Measurements from ENCODE around the gene ANXA4.
"Not testable (repeated sequence)": the region's sequence is repeated elsewhere in the genome, so short reads cannot be mapped to it uniquely, and the experiment has no call there.

ANXA4 gene

GRCh38 chr2:69774258-69774983 lies 32.5 kb downstream of the ANXA4 start:
- H3K4me1 ChIP-seq (ENCODE audit: control insufficient read depth, insufficient read depth, low read length), result peaks cover 26% of the 10 kb centered on the region

GRCh38 chr2:69774984-69775982 lies 33.3 kb downstream of the ANXA4 start:
- no peaks in the 10 kb centered on the region for H3K27me3 ChIP-seq (ENCODE audit: control insufficient read depth, insufficient read depth, low read length)
- no peaks in the 10 kb centered on the region for H3K36me3 ChIP-seq (ENCODE audit: control insufficient read depth, insufficient read depth, low read length)
- H3K4me1 ChIP-seq (ENCODE audit: control insufficient read depth, insufficient read depth, low read length), result peaks cover 25% of the 10 kb centered on the region
- no peaks in the 10 kb centered on the region for H3K9me3 ChIP-seq (ENCODE audit: control insufficient read depth, insufficient read depth, low read length)
- no peak overlapping the region for H3K9ac ChIP-seq (ENCODE audit: low read depth, low read length)
- H3K4me3 ChIP-seq (ENCODE audit: low read depth, low read length), result no peak overlapping the region

More at GRCh38 chr2:69774258-69774983, 32.5 kb downstream of the ANXA4 start:
- not testable (repeated sequence) for H3K9me3 ChIP-seq (ENCODE audit: control insufficient read depth, insufficient read depth, low read length); H3K9ac ChIP-seq (ENCODE audit: low read depth, low read length); H3K4me3 ChIP-seq (ENCODE audit: low read depth, low read length); H3K27me3 ChIP-seq (ENCODE audit: control insufficient read depth, insufficient read depth, low read length); H3K36me3 ChIP-seq (ENCODE audit: control insufficient read depth, insufficient read depth, low read length)

GRCh38 chr2:69776886-69777785 lies 35.2 kb downstream of the ANXA4 start:
- no peak overlapping the region for H3K9ac ChIP-seq (ENCODE audit: low read depth, low read length)
- H3K9me3 ChIP-seq (ENCODE audit: control insufficient read depth, insufficient read depth, low read length), result no peaks in the 10 kb centered on the region
- no peaks in the 10 kb centered on the region for H3K27me3 ChIP-seq (ENCODE audit: control insufficient read depth, insufficient read depth, low read length)
- H3K4me3 ChIP-seq (ENCODE audit: low read depth, low read length), result no peak overlapping the region
- peaks cover 29% of the 10 kb centered on the region for H3K4me1 ChIP-seq (ENCODE audit: control insufficient read depth, insufficient read depth, low read length)
- H3K36me3 ChIP-seq (ENCODE audit: control insufficient read depth, insufficient read depth, low read length), result no peaks in the 10 kb centered on the region

GRCh38 chr2:69777786-69778105 lies 35.8 kb downstream of the ANXA4 start:
- H3K27me3 ChIP-seq (ENCODE audit: control insufficient read depth, insufficient read depth, low read length), result no peaks in the 10 kb centered on the region
- no peaks in the 10 kb centered on the region for H3K36me3 ChIP-seq (ENCODE audit: control insufficient read depth, insufficient read depth, low read length)
- H3K9me3 ChIP-seq (ENCODE audit: control insufficient read depth, insufficient read depth, low read length), result no peaks in the 10 kb centered on the region
- H3K9ac ChIP-seq (ENCODE audit: low read depth, low read length), result no peak overlapping the region
- no peak overlapping the region for H3K4me3 ChIP-seq (ENCODE audit: low read depth, low read length)
- peaks cover 30% of the 10 kb centered on the region for H3K4me1 ChIP-seq (ENCODE audit: control insufficient read depth, insufficient read depth, low read length)

GRCh38 chr2:69779258-69780001 lies 37.5 kb downstream of the ANXA4 start:
- H3K4me1 ChIP-seq (ENCODE audit: control insufficient read depth, insufficient read depth, low read length), result peaks cover 25% of the 10 kb centered on the region
- H3K4me3 ChIP-seq (ENCODE audit: low read depth, low read length), result no peak overlapping the region
- H3K9me3 ChIP-seq (ENCODE audit: control insufficient read depth, insufficient read depth, low read length), result no peaks in the 10 kb centered on the region
- H3K27me3 ChIP-seq (ENCODE audit: control insufficient read depth, insufficient read depth, low read length), result no peaks in the 10 kb centered on the region
- no peaks in the 10 kb centered on the region for H3K36me3 ChIP-seq (ENCODE audit: control insufficient read depth, insufficient read depth, low read length)
- H3K9ac ChIP-seq (ENCODE audit: low read depth, low read length), result no peak overlapping the region

- H3K4me1 ChIP-seq (ENCODE audit: control insufficient read depth, insufficient read depth, low read length), result peaks cover 25% of the 10 kb centered on the region
- H3K4me3 ChIP-seq (ENCODE audit: low read depth, low read length), result no peak overlapping the region
- no peaks in the 10 kb centered on the region for H3K27me3 ChIP-seq (ENCODE audit: control insufficient read depth, insufficient read depth, low read length)
- H3K9me3 ChIP-seq (ENCODE audit: control insufficient read depth, insufficient read depth, low read length), result no peaks in the 10 kb centered on the region
- no peak overlapping the region for H3K9ac ChIP-seq (ENCODE audit: low read depth, low read length)
- no peaks in the 10 kb centered on the region for H3K36me3 ChIP-seq (ENCODE audit: control insufficient read depth, insufficient read depth, low read length)
Measured at GRCh38 chr2:69780921-69781320, 39.0 kb downstream of the ANXA4 start.

GRCh38 chr2:69781321-69782248 lies 39.7 kb downstream of the ANXA4 start:
- Histone ChIP-seq H3K9me3 (ENCODE audit: control insufficient read depth, insufficient read depth, low read length) (no peaks in the 10 kb centered on the region), H3K4me1 (ENCODE audit: control insufficient read depth, insufficient read depth, low read length) (peaks cover 25% of the 10 kb centered on the region)

GRCh38 chr2:69784228-69784627 lies 42.3 kb downstream of the ANXA4 start:
- Histone ChIP-seq H3K27me3 (ENCODE audit: control insufficient read depth, insufficient read depth, low read length) (no peaks in the 10 kb centered on the region), H3K4me1 (ENCODE audit: control insufficient read depth, insufficient read depth, low read length) (peaks cover 15% of the 10 kb centered on the region), H3K9me3 (ENCODE audit: control insufficient read depth, insufficient read depth, low read length) (no peaks in the 10 kb centered on the region), H3K4me3 (ENCODE audit: low read depth, low read length) (no peak overlapping the region), H3K9ac (ENCODE audit: low read depth, low read length) (no peak overlapping the region), H3K36me3 (ENCODE audit: control insufficient read depth, insufficient read depth, low read length) (no peaks in the 10 kb centered on the region)

More at GRCh38 chr2:69781321-69782248, 39.7 kb downstream of the ANXA4 start:
- H3K27me3 ChIP-seq (ENCODE audit: control insufficient read depth, insufficient read depth, low read length), result no peaks in the 10 kb centered on the region
- H3K4me3 ChIP-seq (ENCODE audit: low read depth, low read length), result no peak overlapping the region
- H3K9ac ChIP-seq (ENCODE audit: low read depth, low read length), result no peak overlapping the region
- no peaks in the 10 kb centered on the region for H3K36me3 ChIP-seq (ENCODE audit: control insufficient read depth, insufficient read depth, low read length)

GRCh38 chr2:69785358-69785757 lies 43.4 kb downstream of the ANXA4 start:
- no peaks in the 10 kb centered on the region for H3K36me3 ChIP-seq (ENCODE audit: control insufficient read depth, insufficient read depth, low read length)
- H3K27me3 ChIP-seq (ENCODE audit: control insufficient read depth, insufficient read depth, low read length), result no peaks in the 10 kb centered on the region
- no peak overlapping the region for H3K4me3 ChIP-seq (ENCODE audit: low read depth, low read length)
- H3K4me1 ChIP-seq (ENCODE audit: control insufficient read depth, insufficient read depth, low read length), result peaks cover 24% of the 10 kb centered on the region
- no peak overlapping the region for H3K9ac ChIP-seq (ENCODE audit: low read depth, low read length)
- H3K9me3 ChIP-seq (ENCODE audit: control insufficient read depth, insufficient read depth, low read length), result no peaks in the 10 kb centered on the region

GRCh38 chr2:69786052-69786560 lies 44.2 kb downstream of the ANXA4 start:
- no peaks in the 10 kb centered on the region for H3K36me3 ChIP-seq (ENCODE audit: control insufficient read depth, insufficient read depth, low read length)
- H3K9me3 ChIP-seq (ENCODE audit: control insufficient read depth, insufficient read depth, low read length), result no peaks in the 10 kb centered on the region
- no peaks in the 10 kb centered on the region for H3K27me3 ChIP-seq (ENCODE audit: control insufficient read depth, insufficient read depth, low read length)
- no peak overlapping the region for H3K9ac ChIP-seq (ENCODE audit: low read depth, low read length)
- H3K4me3 ChIP-seq (ENCODE audit: low read depth, low read length), result no peak overlapping the region
- H3K4me1 ChIP-seq (ENCODE audit: control insufficient read depth, insufficient read depth, low read length), result peaks cover 26% of the 10 kb centered on the region
